Measurements from ENCODE around the gene PTPRT.
A peak's percentile ranks its signal among the peaks of the same experiment; 100 is the strongest.

Gene PTPRT

GRCh38 chr20:42125426-42125825, 1064.3 kb downstream of the PTPRT start:
- Histone ChIP-seq H2BK15ac (replicated peaks; ENCODE audit: low read depth) (no peak overlapping the region), H4K8ac (ENCODE audit: low read depth, low read length) (no peak overlapping the region), H3K9ac (ENCODE audit: low read length) (no peak overlapping the region), H3K27me3 (ENCODE audit: insufficient read depth, low read length, poor library complexity) (no peaks in the 10 kb centered on the region), H4K5ac (ENCODE audit: low read length) (no peak overlapping the region), H3K79me1 (ENCODE audit: low read length) (no peaks in the 10 kb centered on the region), H2AK5ac (ENCODE audit: low read length) (no peak overlapping the region), H3K18ac (ENCODE audit: low read length) (no peak overlapping the region), H3K36me3 (ENCODE audit: control insufficient read depth, insufficient read depth, low read length) (no peaks in the 10 kb centered on the region), H3K4me3 (ENCODE audit: low read length) (no peak overlapping the region), H3K4me1 (ENCODE audit: control insufficient read depth, low read depth, low read length) (no peaks in the 10 kb centered on the region), H3K56ac (ENCODE audit: low read length) (no peak overlapping the region), H2BK120ac (ENCODE audit: low read depth, low read length) (no peak overlapping the region), H3K4me2 (ENCODE audit: low read length) (no peak overlapping the region), H3K79me2 (ENCODE audit: control insufficient read depth, insufficient read depth, low read length) (no peaks in the 10 kb centered on the region), H3K27ac (ENCODE audit: low read depth, low read length) (no peak overlapping the region), H2BK5ac (ENCODE audit: low read length) (no peak overlapping the region), H3K23ac (ENCODE audit: low read length) (no peak overlapping the region), H3K4ac (ENCODE audit: low read depth, low read length) (no peak overlapping the region)
- WGBS (ENCODE audit: extremely low coverage, insufficient coverage, low lambda C conversion rate) = no CpG with 5 or more reads among the region's 2 CpGs
- DNase-seq = no peak

GRCh38 chr20:42123981-42124473, 1065.7 kb downstream of the PTPRT start:
- no peak overlapping the region for H2BK5ac ChIP-seq (ENCODE audit: low read length)
- no peaks in the 10 kb centered on the region for H3K79me2 ChIP-seq (ENCODE audit: control insufficient read depth, insufficient read depth, low read length)
- H3K36me3 ChIP-seq (ENCODE audit: control insufficient read depth, insufficient read depth, low read length) = no peaks in the 10 kb centered on the region
- H4K5ac ChIP-seq (ENCODE audit: low read length) = no peak overlapping the region
- H4K8ac ChIP-seq (ENCODE audit: low read depth, low read length) = no peak overlapping the region
- H3K18ac ChIP-seq (ENCODE audit: low read length) = no peak overlapping the region
- no CpG with 5 or more reads among the region's 11 CpGs for WGBS (ENCODE audit: extremely low coverage, insufficient coverage, low lambda C conversion rate)
- H3K27me3 ChIP-seq (ENCODE audit: insufficient read depth, low read length, poor library complexity) = no peaks in the 10 kb centered on the region
- no peak overlapping the region for H3K4me2 ChIP-seq (ENCODE audit: low read length)
- H3K4me1 ChIP-seq (ENCODE audit: control insufficient read depth, low read depth, low read length) = no peaks in the 10 kb centered on the region
- DNase-seq = no peak
- H3K9ac ChIP-seq (ENCODE audit: low read length) = no peak overlapping the region
- no peak overlapping the region for H2BK15ac ChIP-seq (replicated peaks; ENCODE audit: low read depth)
- H3K79me1 ChIP-seq (ENCODE audit: low read length) = no peaks in the 10 kb centered on the region
- no peak overlapping the region for H3K56ac ChIP-seq (ENCODE audit: low read length)
- H3K27ac ChIP-seq (ENCODE audit: low read depth, low read length) = no peak overlapping the region
- H3K23ac ChIP-seq (ENCODE audit: low read length) = no peak overlapping the region
- H3K4ac ChIP-seq (ENCODE audit: low read depth, low read length) = no peak overlapping the region
- H3K4me3 ChIP-seq (ENCODE audit: low read length) = no peak overlapping the region
- H2AK5ac ChIP-seq (ENCODE audit: low read length) = no peak overlapping the region
- no peak overlapping the region for H2BK120ac ChIP-seq (ENCODE audit: low read depth, low read length)

GRCh38 chr20:42118409-42119125, 1071.1 kb downstream of the PTPRT start:
- Histone ChIP-seq H3K56ac (ENCODE audit: low read length) (peak overlapping the region; percentile 25), H3K4ac (ENCODE audit: low read depth, low read length) (no peak overlapping the region), H3K23ac (ENCODE audit: low read length) (no peak overlapping the region), H4K5ac (ENCODE audit: low read length) (no peak overlapping the region), H3K4me1 (ENCODE audit: control insufficient read depth, low read depth, low read length) (peaks cover 6% of the 10 kb centered on the region), H2AK5ac (ENCODE audit: low read length) (peak overlapping the region; percentile 43), H3K4me3 (ENCODE audit: low read length) (no peak overlapping the region), H3K27me3 (ENCODE audit: insufficient read depth, low read length, poor library complexity) (no peaks in the 10 kb centered on the region), H3K36me3 (ENCODE audit: control insufficient read depth, insufficient read depth, low read length) (no peaks in the 10 kb centered on the region), H3K9ac (ENCODE audit: low read length) (no peak overlapping the region), H4K8ac (ENCODE audit: low read depth, low read length) (no peak overlapping the region), H2BK5ac (ENCODE audit: low read length) (peak overlapping the region; percentile 5), H2BK15ac (replicated peaks; ENCODE audit: low read depth) (no peak overlapping the region), H2BK120ac (ENCODE audit: low read depth, low read length) (no peak overlapping the region), H3K79me1 (ENCODE audit: low read length) (no peaks in the 10 kb centered on the region), H3K18ac (ENCODE audit: low read length) (no peak overlapping the region), H3K27ac (ENCODE audit: low read depth, low read length) (peak overlapping the region; percentile 41), H3K79me2 (ENCODE audit: control insufficient read depth, insufficient read depth, low read length) (no peaks in the 10 kb centered on the region), H3K4me2 (ENCODE audit: low read length) (no peak overlapping the region)
- WGBS (ENCODE audit: extremely low coverage, insufficient coverage, low lambda C conversion rate) = no CpG with 5 or more reads among the region's 7 CpGs
- peak; percentile 80 for DNase-seq

- Histone ChIP-seq H4K8ac (ENCODE audit: low read depth, low read length) (no peak overlapping the region), H3K9ac (ENCODE audit: low read length) (no peak overlapping the region), H3K4me2 (ENCODE audit: low read length) (no peak overlapping the region), H3K36me3 (ENCODE audit: control insufficient read depth, insufficient read depth, low read length) (no peaks in the 10 kb centered on the region), H3K27ac (ENCODE audit: low read depth, low read length) (peak overlapping the region; percentile 41), H3K4ac (ENCODE audit: low read depth, low read length) (no peak overlapping the region), H3K79me2 (ENCODE audit: control insufficient read depth, insufficient read depth, low read length) (no peaks in the 10 kb centered on the region), H2AK5ac (ENCODE audit: low read length) (peak overlapping the region; percentile 43), H3K27me3 (ENCODE audit: insufficient read depth, low read length, poor library complexity) (no peaks in the 10 kb centered on the region), H3K4me1 (ENCODE audit: control insufficient read depth, low read depth, low read length) (peaks cover 6% of the 10 kb centered on the region), H3K56ac (ENCODE audit: low read length) (peak overlapping the region; percentile 25), H2BK5ac (ENCODE audit: low read length) (peak overlapping the region; percentile 5), H3K23ac (ENCODE audit: low read length) (no peak overlapping the region), H2BK120ac (ENCODE audit: low read depth, low read length) (no peak overlapping the region), H4K5ac (ENCODE audit: low read length) (no peak overlapping the region), H3K79me1 (ENCODE audit: low read length) (no peaks in the 10 kb centered on the region), H2BK15ac (replicated peaks; ENCODE audit: low read depth) (no peak overlapping the region), H3K4me3 (ENCODE audit: low read length) (no peak overlapping the region), H3K18ac (ENCODE audit: low read length) (no peak overlapping the region)
- DNase-seq = no peak
- WGBS (ENCODE audit: extremely low coverage, insufficient coverage, low lambda C conversion rate) = no CpG with 5 or more reads among the region's 7 CpGs
Observed at GRCh38 chr20:42118001-42118400, 1071.7 kb downstream of the PTPRT start.

GRCh38 chr20:42113236-42113635, 1076.5 kb downstream of the PTPRT start:
- Histone ChIP-seq H2BK120ac (ENCODE audit: low read depth, low read length) (no peak overlapping the region), H3K4ac (ENCODE audit: low read depth, low read length) (no peak overlapping the region), H4K5ac (ENCODE audit: low read length) (no peak overlapping the region), H3K79me2 (ENCODE audit: control insufficient read depth, insufficient read depth, low read length) (no peaks in the 10 kb centered on the region), H3K4me3 (ENCODE audit: low read length) (no peak overlapping the region), H3K56ac (ENCODE audit: low read length) (no peak overlapping the region), H3K9ac (ENCODE audit: low read length) (no peak overlapping the region), H3K4me1 (ENCODE audit: control insufficient read depth, low read depth, low read length) (peaks cover 2% of the 10 kb centered on the region), H2BK15ac (replicated peaks; ENCODE audit: low read depth) (no peak overlapping the region), H2BK5ac (ENCODE audit: low read length) (no peak overlapping the region), H3K36me3 (ENCODE audit: control insufficient read depth, insufficient read depth, low read length) (no peaks in the 10 kb centered on the region), H2AK5ac (ENCODE audit: low read length) (no peak overlapping the region), H4K8ac (ENCODE audit: low read depth, low read length) (no peak overlapping the region), H3K79me1 (ENCODE audit: low read length) (no peaks in the 10 kb centered on the region), H3K18ac (ENCODE audit: low read length) (no peak overlapping the region), H3K23ac (ENCODE audit: low read length) (no peak overlapping the region), H3K4me2 (ENCODE audit: low read length) (no peak overlapping the region), H3K27ac (ENCODE audit: low read depth, low read length) (no peak overlapping the region), H3K27me3 (ENCODE audit: insufficient read depth, low read length, poor library complexity) (no peaks in the 10 kb centered on the region)
- DNase-seq = no peak
- WGBS (ENCODE audit: extremely low coverage, insufficient coverage, low lambda C conversion rate) = no CpG with 5 or more reads among the region's 8 CpGs

GRCh38 chr20:42112161-42112560, 1077.5 kb downstream of the PTPRT start:
- no peak overlapping the region for H3K9ac ChIP-seq (ENCODE audit: low read length)
- no CpG with 5 or more reads among the region's 5 CpGs for WGBS (ENCODE audit: extremely low coverage, insufficient coverage, low lambda C conversion rate)

More at GRCh38 chr20:42112161-42112560, 1077.5 kb downstream of the PTPRT start:
- Histone ChIP-seq H3K36me3 (ENCODE audit: control insufficient read depth, insufficient read depth, low read length) (no peaks in the 10 kb centered on the region), H3K4me3 (ENCODE audit: low read length) (no peak overlapping the region), H3K79me2 (ENCODE audit: control insufficient read depth, insufficient read depth, low read length) (no peaks in the 10 kb centered on the region), H2BK5ac (ENCODE audit: low read length) (no peak overlapping the region), H3K56ac (ENCODE audit: low read length) (no peak overlapping the region), H2BK15ac (replicated peaks; ENCODE audit: low read depth) (no peak overlapping the region), H2BK120ac (ENCODE audit: low read depth, low read length) (no peak overlapping the region), H3K23ac (ENCODE audit: low read length) (no peak overlapping the region), H3K27me3 (ENCODE audit: insufficient read depth, low read length, poor library complexity) (no peaks in the 10 kb centered on the region), H4K5ac (ENCODE audit: low read length) (no peak overlapping the region), H3K4ac (ENCODE audit: low read depth, low read length) (no peak overlapping the region), H3K18ac (ENCODE audit: low read length) (no peak overlapping the region), H2AK5ac (ENCODE audit: low read length) (no peak overlapping the region), H4K8ac (ENCODE audit: low read depth, low read length) (no peak overlapping the region), H3K4me1 (ENCODE audit: control insufficient read depth, low read depth, low read length) (no peaks in the 10 kb centered on the region), H3K79me1 (ENCODE audit: low read length) (no peaks in the 10 kb centered on the region), H3K27ac (ENCODE audit: low read depth, low read length) (no peak overlapping the region), H3K4me2 (ENCODE audit: low read length) (no peak overlapping the region)
- DNase-seq = no peak

Measured in mesendoderm (in vitro differentiated cells).